HepG2 (cell line): ENCODE results near the gene NTM. TPM values are rescaled to one million over a fixed set of nuclear protein-coding genes. Genes with fewer than 3 reads are reported as not detected.

Experiments used
- ATAC-seq: fragments of 200-7000 bp; cut with Tn5 transposase; 3 replicates; pipeline ENCODE4 v1.9.1; 2020; ENCODE audit warnings: mild to moderate bottlenecking, moderate library complexity
- BruUV-seq: library from RNA; stranded (reverse); fragments of 400-500 nt; replicated peaks from 2 replicates; lab custom pipeline; 2021; lab: Mats Ljungman, UMichigan
- CTCF ChIA-PET: fragments of 300-600 bp; formaldehyde crosslinking; extraction: SDS; loops from one replicate; lab custom pipeline; 2021; ENCODE audit warnings: low total read pairs, inconsistent platforms, low intra/inter-chr PET ratio; lab: Yijun Ruan, JAX
- POLR2A ChIA-PET: fragments of 350-600 bp; sonication (Branson Sonifier 250); formaldehyde crosslinking; loops from one replicate; lab custom pipeline; 2020; ENCODE audit warnings: antibody characterized with exemption, inconsistent platforms; lab: Yijun Ruan, JAX
- DNase-seq: peaks from one replicate; pipeline ENCODE4 v3.0.0-alpha.2; 2015; ENCODE audit warnings: low spot score
- FAIRE-seq: peaks from 3 replicates; lab custom pipeline; 2011; peaks lifted over from hg19 to GRCh38; lab: Jason Lieb, UNC
- H2AFZ ChIP-seq: one replicate; pipeline ENCODE4 v1.6.1; 2011; ENCODE audit warnings: low read length, inconsistent platforms
- H3K27ac ChIP-seq: fragments of 300-600 bp; 3 replicates; pipeline ENCODE4 v1.8.0; 2011; ENCODE audit warnings: mixed run types, mild to moderate bottlenecking, mixed read lengths, low read length, inconsistent platforms; ENCODE audit not compliant: insufficient read depth; ENCODE audit errors: extremely low read length
- H3K27me3 ChIP-seq, 2 experiments: fragments of 200-600 bp in 1 of 2; 2 replicates in 1 of 2; 3 replicates in 1 of 2; pipeline versions ENCODE4 v1.6.0 to v1.8.0; 2011; ENCODE audit warnings: low read length in 2 of 2, mild to moderate bottlenecking in 2 of 2, moderate library complexity in 2 of 2, inconsistent platforms in 1 of 2; ENCODE audit not compliant: insufficient read depth in 2 of 2, control insufficient read depth in 1 of 2
- H3K36me3 ChIP-seq, 2 experiments: fragments of 200-600 bp in 1 of 2; replicated peaks in 1 of 2; 2 replicates in 1 of 2; 3 replicates in 1 of 2; pipeline versions ENCODE4 v1.5.1 to v1.8.0; 2011; ENCODE audit warnings: low read length in 2 of 2, inconsistent platforms in 1 of 2; ENCODE audit not compliant: insufficient read depth in 2 of 2, control insufficient read depth in 1 of 2
- H3K4me1 ChIP-seq: 2 replicates; pipeline ENCODE4 v1.5.1; 2012; ENCODE audit warnings: low read length, inconsistent platforms; ENCODE audit not compliant: insufficient read depth
- H3K4me2 ChIP-seq: 2 replicates; pipeline ENCODE4 v1.6.0; 2011; ENCODE audit warnings: low read depth, low read length, inconsistent platforms
- H3K4me3 ChIP-seq, 3 experiments: fragments of 200-600 bp in 1 of 3; sonication (generic), shearing (Covaris generic) in 1 of 3; replicated peaks in 1 of 3; 2 replicates each; pipeline ENCODE4 v1.5.1; 2011 to 2016; ENCODE audit warnings: low read length in 3 of 3, inconsistent platforms in 2 of 3, low read depth in 2 of 3, mild to moderate bottlenecking in 2 of 3, control low read depth in 1 of 3, mixed read lengths in 1 of 3; ENCODE audit not compliant: insufficient read depth in 1 of 3
- H3K79me2 ChIP-seq: one replicate; pipeline ENCODE4 v1.6.1; 2011; ENCODE audit warnings: low read length, inconsistent platforms; ENCODE audit not compliant: insufficient read depth
- H3K9ac ChIP-seq: 2 replicates; pipeline ENCODE4 v1.6.0; 2011; ENCODE audit warnings: mild to moderate bottlenecking, low read depth, low read length, inconsistent platforms; ENCODE audit not compliant: insufficient read depth
- H3K9me3 ChIP-seq: 2 replicates; pipeline ENCODE4 v1.5.1; 2012; ENCODE audit warnings: mild to moderate bottlenecking, low read length
- H4K20me1 ChIP-seq: 2 replicates; pipeline ENCODE4 v1.6.0; 2011; ENCODE audit warnings: inconsistent platforms, mild to moderate bottlenecking, low read length, moderate library complexity; ENCODE audit not compliant: insufficient read depth
- FOXM1 ChIP-seq: sonication (generic); formaldehyde crosslinking; IDR thresholded peaks from 2 replicates; pipeline ENCODE4 v1.5.0; 2020; ENCODE audit warnings: missing genetic modification reagents
- HDAC2 ChIP-seq: sonication (generic); formaldehyde crosslinking; IDR thresholded peaks from 2 replicates; pipeline ENCODE4 v1.4.0; 2020; ENCODE audit warnings: missing genetic modification reagents
- JUND ChIP-seq: sonication (generic); formaldehyde crosslinking; IDR thresholded peaks from 2 replicates; pipeline ENCODE4 v1.8.0; 2022; ENCODE audit warnings: mild to moderate bottlenecking, missing genetic modification reagents
- MAF1 ChIP-seq: sonication (generic); formaldehyde crosslinking; IDR thresholded peaks from 2 replicates; pipeline ENCODE4 v1.5.0; 2020; ENCODE audit warnings: missing genetic modification reagents, borderline replicate concordance
- NCOA5 ChIP-seq: sonication (generic); formaldehyde crosslinking; IDR thresholded peaks from 2 replicates; pipeline ENCODE4 v1.4.0; 2020; ENCODE audit warnings: missing genetic modification reagents
- NFIC ChIP-seq: IDR thresholded peaks from 2 replicates; pipeline ENCODE4 v1.6.1; 2012; ENCODE audit warnings: mild to moderate bottlenecking, low read length, inconsistent platforms
- POLR2A ChIP-seq, 2 experiments: IDR thresholded peaks; 2 replicates each; pipeline ENCODE4 v1.6.1; 2011; ENCODE audit warnings: low read depth in 2 of 2, low read length in 2 of 2, mild to moderate bottlenecking in 1 of 2, moderate library complexity in 1 of 2; ENCODE audit not compliant: insufficient read depth in 1 of 2
- SAP130 ChIP-seq: IDR thresholded peaks from 2 replicates; pipeline ENCODE4 v1.6.1; 2016; ENCODE audit warnings: low read depth
- TAF1 ChIP-seq: sonication (generic); formaldehyde crosslinking; IDR thresholded peaks from 2 replicates; pipeline ENCODE4 v1.4.0; 2020; ENCODE audit warnings: missing genetic modification reagents
- ZBTB7B ChIP-seq: sonication (generic); formaldehyde crosslinking; IDR thresholded peaks from 2 replicates; pipeline ENCODE4 v1.4.0; 2020; ENCODE audit warnings: missing genetic modification reagents
- ZFP62 ChIP-seq: sonication (generic); formaldehyde crosslinking; IDR thresholded peaks from 2 replicates; pipeline ENCODE4 v1.4.0; 2020; ENCODE audit warnings: missing genetic modification reagents
- ZMYM4 ChIP-seq: sonication (generic); formaldehyde crosslinking; IDR thresholded peaks from 2 replicates; pipeline ENCODE4 v1.8.1; 2023; ENCODE audit warnings: mild to moderate bottlenecking, missing genetic modification reagents
- ZNF761 ChIP-seq: sonication (generic); formaldehyde crosslinking; conservative IDR thresholded peaks from 2 replicates; pipeline ENCODE4 v1.4.0; 2020; ENCODE audit warnings: mild to moderate bottlenecking, missing genetic modification reagents
- WGBS: methylation state at CpG from one replicate; pipeline ENCODE4 v1.1.6; 2017; ENCODE audit warnings: low lambda C conversion rate; 5-methylcytosine and 5-hydroxymethylcytosine counted together
- in situ Hi-C: cut with HindIII; loops from 2 replicates; pipeline ENCODE4 v1.10.0; 2017; ENCODE audit warnings: low pct_unique_long_range_greater_than_20kb; ENCODE audit not compliant: extremely low pct_ligation_motif_present
- intact Hi-C: fragments of 100-400 bp; cut with micrococcal nuclease; formaldehyde crosslinking; loops from one replicate; pipeline ENCODE4 v1.10.0; 2022; ENCODE audit not compliant: unreplicated experiment
- polyA plus RNA-seq, 8 experiments: library from polyadenylated mRNA; depleted of rRNA in 3 of 8; stranded (reverse) in 7 of 8; unstranded in 1 of 8; fragments of >200 nt; fragmentation: Illumina TruSeq in 4 of 8; extraction: Trizol in 4 of 8; gene quantifications; 2 replicates each; pipeline versions ENCODE4 v1.2.1 to v1.2.3, GENCODE V29; 2011 to 2016; ENCODE audit warnings: low read depth in 4 of 8, missing spikeins in 1 of 8, mixed read lengths in 1 of 8; ENCODE audit not compliant: insufficient read depth in 1 of 8
- total RNA-seq, 5 experiments: library from RNA; depleted of rRNA; stranded (reverse); fragments of >200 nt; fragmentation: Illumina TruSeq; extraction: Trizol; gene quantifications; 2 replicates each; pipeline ENCODE4 v1.2.3, GENCODE V29; 2016; ENCODE audit warnings: low read depth in 1 of 5
- TF ChIP-seq, protein P1 (sequence below), 2 experiments: fragments of 450-650 bp in 1 of 2; sonication (generic) in 1 of 2; formaldehyde crosslinking; IDR thresholded peaks; 2 replicates each; pipeline versions ENCODE4 v1.5.0 to v1.8.0; 2020 to 2022; ENCODE audit warnings: mild to moderate bottlenecking in 1 of 2, missing genetic modification reagents in 1 of 2
- TF ChIP-seq, protein P2 (sequence below): sonication (generic); formaldehyde crosslinking; IDR thresholded peaks from 2 replicates; pipeline ENCODE4 v1.5.0; 2020; ENCODE audit warnings: missing genetic modification reagents

NTM gene
- total and polyA plus RNA-seq, 2 of the 13 experiments (the other 11 are each of a cell fraction or from before 2014, with no cell fraction given): not detected

DNA sequence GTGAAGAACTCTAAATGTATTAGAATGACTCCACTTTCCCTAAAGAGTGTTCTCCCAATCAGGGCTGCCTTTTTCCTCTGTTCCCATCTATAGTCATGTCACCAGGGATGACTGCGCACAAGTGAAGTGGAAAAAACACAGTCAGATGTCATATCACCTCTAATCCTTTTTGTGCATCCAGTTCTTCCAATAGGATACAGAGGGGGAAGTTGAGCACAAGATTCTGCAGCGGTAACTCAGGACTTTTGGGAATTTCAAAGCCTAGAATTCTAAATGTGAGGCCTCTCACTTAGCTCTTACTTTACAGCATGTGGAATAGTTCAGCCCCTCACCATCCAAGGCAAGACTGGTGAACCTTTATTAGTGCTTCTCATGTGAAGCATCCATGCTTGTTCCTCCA is 602.6 kb downstream of the NTM start:
- no peaks in the 10 kb centered on the region for H3K4me1 ChIP-seq
- no peaks in the 10 kb centered on the region for H4K20me1 ChIP-seq
- H3K9me3 ChIP-seq: no peaks in the 10 kb centered on the region
- BruUV-seq: no TSS peak
- no peak for ATAC-seq
- H3K27ac ChIP-seq: no peak overlapping the region
- no peak for FAIRE-seq
- no peak for TF ChIP-seq POLR2A (IDR thresholded peaks at IDR 0.05; ENCODE audit: insufficient read depth in 1 of 2, low read depth in 2 of 2, low read length in 2 of 2)
- TF ChIP-seq SAP130 (CRISPR knock-in tag): no peak
- TF ChIP-seq, protein P1, sequence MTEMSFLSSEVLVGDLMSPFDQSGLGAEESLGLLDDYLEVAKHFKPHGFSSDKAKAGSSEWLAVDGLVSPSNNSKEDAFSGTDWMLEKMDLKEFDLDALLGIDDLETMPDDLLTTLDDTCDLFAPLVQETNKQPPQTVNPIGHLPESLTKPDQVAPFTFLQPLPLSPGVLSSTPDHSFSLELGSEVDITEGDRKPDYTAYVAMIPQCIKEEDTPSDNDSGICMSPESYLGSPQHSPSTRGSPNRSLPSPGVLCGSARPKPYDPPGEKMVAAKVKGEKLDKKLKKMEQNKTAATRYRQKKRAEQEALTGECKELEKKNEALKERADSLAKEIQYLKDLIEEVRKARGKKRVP (CRISPR knock-in tag; IDR thresholded peaks at IDR 0.05): no peak
- no peak for TF ChIP-seq FOXM1 (CRISPR knock-in tag)
- no peak for TF ChIP-seq ZMYM4 (CRISPR knock-in tag)
- no peak for TF ChIP-seq ZFP62 (CRISPR knock-in tag)
- TF ChIP-seq MAF1 (CRISPR knock-in tag): no peak
- TF ChIP-seq ZBTB7B (CRISPR knock-in tag): no peak
- no peak for TF ChIP-seq NFIC
- TF ChIP-seq JUND (CRISPR knock-in tag): no peak
- no peak for TF ChIP-seq TAF1 (CRISPR knock-in tag)
- TF ChIP-seq HDAC2 (CRISPR knock-in tag): no peak
- TF ChIP-seq NCOA5 (CRISPR knock-in tag): no peak
- TF ChIP-seq, protein P2, sequence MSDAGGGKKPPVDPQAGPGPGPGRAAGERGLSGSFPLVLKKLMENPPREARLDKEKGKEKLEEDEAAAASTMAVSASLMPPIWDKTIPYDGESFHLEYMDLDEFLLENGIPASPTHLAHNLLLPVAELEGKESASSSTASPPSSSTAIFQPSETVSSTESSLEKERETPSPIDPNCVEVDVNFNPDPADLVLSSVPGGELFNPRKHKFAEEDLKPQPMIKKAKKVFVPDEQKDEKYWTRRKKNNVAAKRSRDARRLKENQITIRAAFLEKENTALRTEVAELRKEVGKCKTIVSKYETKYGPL (CRISPR knock-in tag): no peak
- TF ChIP-seq ZNF761 (CRISPR knock-in tag): no peak
- H3K9ac ChIP-seq: no peak overlapping the region
- H3K79me2 ChIP-seq: no peaks in the 10 kb centered on the region
- POLR2A ChIA-PET: no interaction called here
- H3K36me3 ChIP-seq: no peaks in the 10 kb centered on the region
- in situ Hi-C loops: no loop called here
- 29% methylated on average over 2 of the region's 2 CpGs for WGBS
- H2AFZ ChIP-seq: no peak overlapping the region
- CTCF ChIA-PET: no interaction called here
- no peaks in the 10 kb centered on the region for H3K27me3 ChIP-seq
- intact Hi-C loops: no loop called here
- no peak overlapping the region for H3K4me2 ChIP-seq
- H3K4me3 ChIP-seq: no peak overlapping the region
- DNase-seq: no peak
